ENCODE measurements around the gene COL26A1.

DNA sequence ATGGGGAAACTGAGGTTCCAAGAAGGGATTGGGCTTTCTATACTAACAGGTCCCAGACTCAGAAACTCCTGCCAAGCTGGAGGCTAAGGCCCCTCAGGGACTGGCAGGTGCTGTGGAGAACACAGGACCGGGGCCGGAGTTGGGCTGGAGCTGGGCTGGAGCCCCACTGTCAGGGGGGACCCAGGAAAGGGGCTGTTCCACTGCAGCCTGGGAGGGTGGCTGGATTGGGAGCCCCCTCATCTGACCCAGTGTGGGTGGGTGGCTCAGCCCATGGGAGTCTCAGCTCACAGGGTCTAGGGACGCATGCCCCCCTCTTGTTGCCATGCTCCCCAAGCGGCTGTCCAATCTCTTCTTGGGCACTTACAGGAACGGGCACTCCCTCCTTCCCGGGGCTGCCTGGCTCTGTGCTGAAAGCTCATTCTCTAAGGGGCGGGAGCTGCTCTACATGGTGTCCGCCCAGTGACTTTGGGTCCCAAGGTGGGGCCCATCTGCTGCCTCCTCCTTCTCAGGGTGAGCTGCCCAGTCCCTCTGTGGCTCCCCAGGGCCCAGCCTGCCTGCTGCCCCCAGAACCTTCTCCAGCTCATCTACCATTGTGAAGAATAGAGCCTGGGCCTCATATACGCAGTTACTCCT lies 139.9 kb downstream of the COL26A1 start:
- TF ChIP-seq, protein P1, sequence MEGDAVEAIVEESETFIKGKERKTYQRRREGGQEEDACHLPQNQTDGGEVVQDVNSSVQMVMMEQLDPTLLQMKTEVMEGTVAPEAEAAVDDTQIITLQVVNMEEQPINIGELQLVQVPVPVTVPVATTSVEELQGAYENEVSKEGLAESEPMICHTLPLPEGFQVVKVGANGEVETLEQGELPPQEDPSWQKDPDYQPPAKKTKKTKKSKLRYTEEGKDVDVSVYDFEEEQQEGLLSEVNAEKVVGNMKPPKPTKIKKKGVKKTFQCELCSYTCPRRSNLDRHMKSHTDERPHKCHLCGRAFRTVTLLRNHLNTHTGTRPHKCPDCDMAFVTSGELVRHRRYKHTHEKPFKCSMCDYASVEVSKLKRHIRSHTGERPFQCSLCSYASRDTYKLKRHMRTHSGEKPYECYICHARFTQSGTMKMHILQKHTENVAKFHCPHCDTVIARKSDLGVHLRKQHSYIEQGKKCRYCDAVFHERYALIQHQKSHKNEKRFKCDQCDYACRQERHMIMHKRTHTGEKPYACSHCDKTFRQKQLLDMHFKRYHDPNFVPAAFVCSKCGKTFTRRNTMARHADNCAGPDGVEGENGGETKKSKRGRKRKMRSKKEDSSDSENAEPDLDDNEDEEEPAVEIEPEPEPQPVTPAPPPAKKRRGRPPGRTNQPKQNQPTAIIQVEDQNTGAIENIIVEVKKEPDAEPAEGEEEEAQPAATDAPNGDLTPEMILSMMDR (IDR thresholded peaks at IDR 0.05) = no peak
- no peak for TF ChIP-seq POLR2A (IDR thresholded peaks at IDR 0.05)

Data from lower leg skin (tissue), 3 donors.